Testis (tissue), 3 donors: ENCODE results near the gene CXCL5. TPM values are rescaled to one million over a fixed set of nuclear protein-coding genes. Genes with fewer than 3 reads are reported as not detected.

Experiments used
- DNase-seq: peaks from one replicate; pipeline ENCODE4 v3.0.0-alpha.2; 2019
- H3K27ac ChIP-seq, 2 donors: fragments of 200-600 bp; sonication (generic); one replicate each; pipeline ENCODE4 v1.5.1; 2019
- H3K27me3 ChIP-seq: fragments of 200-600 bp; sonication (generic); one replicate; pipeline ENCODE4 v1.5.1; 2019
- H3K36me3 ChIP-seq: fragments of 200-600 bp; sonication (generic); one replicate; pipeline ENCODE4 v1.5.1; 2017; ENCODE audit warnings: low read depth; ENCODE audit errors: missing control alignments
- H3K4me1 ChIP-seq: fragments of 200-600 bp; sonication (generic); one replicate; pipeline ENCODE4 v1.5.1; 2019
- H3K4me3 ChIP-seq, 2 donors: fragments of 200-600 bp; sonication (generic); one replicate each; pipeline ENCODE4 v1.5.1; 2017 to 2019
- H3K9me3 ChIP-seq: fragments of 200-600 bp; sonication (generic); one replicate; pipeline ENCODE4 v1.5.1; 2017
- POLR2A ChIP-seq: fragments of 450-650 bp; IDR thresholded peaks from one replicate; pipeline ENCODE4 v1.6.1; 2017; ENCODE audit warnings: antibody characterized with exemption, mild to moderate bottlenecking, moderate library complexity
- WGBS, 2 donors: methylation state at CpG; one replicate each; pipeline ENCODE4 v1.1.5; 2018; 5-methylcytosine and 5-hydroxymethylcytosine counted together
- intact Hi-C: fragments of 100-400 bp; cut with DNase I; formaldehyde crosslinking; loops from one replicate; pipeline ENCODE4 v1.15.1; 2023; ENCODE audit warnings: low total_unique reads
- polyA plus RNA-seq: library from polyadenylated mRNA; stranded (reverse); fragments of 350-450 nt; fragmentation: Illumina TruSeq; extraction: RNeasy Lipid Tissue Mini Kit (QIAGEN cat#74804); gene quantifications from one replicate; pipeline ENCODE4 v1.2.3, GENCODE V29; 2014; ENCODE audit warnings: low read depth, low replicate concordance; ENCODE audit not compliant: insufficient read depth
- total RNA-seq, 2 donors: library from RNA; depleted of rRNA; stranded (reverse); fragments of >200 nt; gene quantifications; one replicate each; pipeline ENCODE4 v1.2.3, GENCODE V29; 2016
- TF ChIP-seq, protein P1 (sequence below), 3 experiments: fragments of 450-650 bp in 2 of 3; fragments of 200-600 bp in 1 of 3; sonication (generic) in 1 of 3; IDR thresholded peaks; one replicate each; pipeline ENCODE4 v1.5.1; 2016 to 2019; ENCODE audit warnings: antibody characterized with exemption in 3 of 3, mild to moderate bottlenecking in 2 of 3, moderate library complexity in 1 of 3

The CXCL5 gene
- total and polyA plus RNA-seq, 3 donors from 2014 or later, result 0.16 to 0.55 (median 0.37) TPM

DNA sequence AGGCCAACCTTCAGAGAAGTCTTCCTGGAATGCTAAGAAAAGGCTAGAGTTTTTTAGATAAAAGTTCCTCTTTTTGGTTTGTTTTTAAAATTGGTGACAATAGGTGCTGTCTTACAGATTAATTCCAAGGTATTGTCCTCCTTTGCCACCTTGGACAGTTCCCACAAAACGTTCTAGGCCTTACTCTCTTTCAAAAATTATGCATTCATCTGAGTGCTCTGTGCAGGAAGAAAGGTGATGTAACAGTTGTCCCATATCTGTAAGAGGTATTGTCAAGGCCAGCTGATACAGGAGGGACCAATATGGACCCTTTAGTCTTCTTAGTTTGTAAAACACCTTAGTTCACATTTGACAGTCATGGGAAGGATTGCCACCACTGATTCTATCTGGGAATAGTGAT lies 15.9 kb upstream of the CXCL5 start:
- H3K36me3 ChIP-seq, result no peaks in the 10 kb centered on the region
- no peak for TF ChIP-seq POLR2A
- TF ChIP-seq, protein P1, sequence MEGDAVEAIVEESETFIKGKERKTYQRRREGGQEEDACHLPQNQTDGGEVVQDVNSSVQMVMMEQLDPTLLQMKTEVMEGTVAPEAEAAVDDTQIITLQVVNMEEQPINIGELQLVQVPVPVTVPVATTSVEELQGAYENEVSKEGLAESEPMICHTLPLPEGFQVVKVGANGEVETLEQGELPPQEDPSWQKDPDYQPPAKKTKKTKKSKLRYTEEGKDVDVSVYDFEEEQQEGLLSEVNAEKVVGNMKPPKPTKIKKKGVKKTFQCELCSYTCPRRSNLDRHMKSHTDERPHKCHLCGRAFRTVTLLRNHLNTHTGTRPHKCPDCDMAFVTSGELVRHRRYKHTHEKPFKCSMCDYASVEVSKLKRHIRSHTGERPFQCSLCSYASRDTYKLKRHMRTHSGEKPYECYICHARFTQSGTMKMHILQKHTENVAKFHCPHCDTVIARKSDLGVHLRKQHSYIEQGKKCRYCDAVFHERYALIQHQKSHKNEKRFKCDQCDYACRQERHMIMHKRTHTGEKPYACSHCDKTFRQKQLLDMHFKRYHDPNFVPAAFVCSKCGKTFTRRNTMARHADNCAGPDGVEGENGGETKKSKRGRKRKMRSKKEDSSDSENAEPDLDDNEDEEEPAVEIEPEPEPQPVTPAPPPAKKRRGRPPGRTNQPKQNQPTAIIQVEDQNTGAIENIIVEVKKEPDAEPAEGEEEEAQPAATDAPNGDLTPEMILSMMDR (IDR thresholded peaks at IDR 0.05), result no peak
- no peaks in the 10 kb centered on the region for H3K9me3 ChIP-seq
- intact Hi-C loops, result no loop called here
- 37 to 47% methylated on average over 1 of the region's 1 CpG for WGBS, 2 donors
- no peak overlapping the region for H3K27ac ChIP-seq
- no peak for DNase-seq
- no peak overlapping the region for H3K4me3 ChIP-seq
- H3K27me3 ChIP-seq, result no peaks in the 10 kb centered on the region
- no peaks in the 10 kb centered on the region for H3K4me1 ChIP-seq

DNA sequence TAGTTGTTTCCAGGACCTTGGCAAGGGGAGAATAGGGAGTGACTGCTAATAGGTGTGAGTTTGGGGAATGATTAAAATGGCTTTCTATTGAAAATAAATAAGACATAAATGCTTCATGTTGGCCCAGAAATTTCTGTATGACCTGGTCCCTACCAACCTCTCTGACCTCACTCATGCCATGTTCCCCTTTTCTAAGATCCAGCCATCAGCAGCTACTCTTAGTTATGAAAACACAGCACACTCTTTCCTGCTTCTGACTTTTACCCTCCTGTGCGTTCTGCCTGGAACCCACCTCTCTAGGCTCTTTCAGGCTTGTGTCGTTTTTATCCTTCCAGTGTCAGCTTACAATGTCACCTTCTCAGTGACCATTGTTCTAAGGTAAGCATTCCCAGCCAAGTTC lies 14.8 kb upstream of the CXCL5 start:
- Histone ChIP-seq H3K4me3 (no peak overlapping the region), H3K27ac (no peak overlapping the region), H3K36me3 (no peaks in the 10 kb centered on the region), H3K9me3 (no peaks in the 10 kb centered on the region), H3K4me1 (no peaks in the 10 kb centered on the region), H3K27me3 (no peaks in the 10 kb centered on the region)
- 68 to 79% methylated on average over 2 of the region's 2 CpGs for WGBS, 2 donors
- DNase-seq, result no peak
- intact Hi-C loops, result no loop called here
- TF ChIP-seq, protein P1 (IDR thresholded peaks at IDR 0.05), result no peak
- TF ChIP-seq POLR2A, result no peak

DNA sequence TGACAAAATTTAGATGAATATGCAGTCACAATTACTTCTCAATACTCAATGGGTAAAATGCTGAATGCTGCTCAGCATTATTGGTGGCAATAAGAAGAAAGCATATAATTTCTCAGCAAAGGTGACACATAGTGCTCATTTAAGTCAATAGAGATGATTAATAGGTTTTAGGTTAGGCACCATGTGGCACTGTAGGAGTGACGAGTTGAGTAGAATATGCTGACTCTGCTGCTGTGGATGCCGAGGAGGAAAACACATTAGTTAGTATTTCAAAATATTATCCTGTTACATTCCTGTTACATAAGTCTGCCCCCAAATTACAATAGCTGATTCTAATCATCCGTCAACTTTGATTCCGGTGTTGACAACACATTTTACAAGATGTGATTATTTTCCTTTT lies 13.7 kb upstream of the CXCL5 start:
- no peaks in the 10 kb centered on the region for H3K4me1 ChIP-seq
- TF ChIP-seq, protein P1 (IDR thresholded peaks at IDR 0.05), result no peak
- no peak for TF ChIP-seq POLR2A
- no peak for DNase-seq
- H3K4me3 ChIP-seq, result no peak overlapping the region
- H3K27me3 ChIP-seq, result no peaks in the 10 kb centered on the region
- H3K27ac ChIP-seq, result no peak overlapping the region
- intact Hi-C loops, result no loop called here
- WGBS, 2 donors, result 79 to 90% methylated on average over 4 of the region's 4 CpGs
- H3K36me3 ChIP-seq, result no peaks in the 10 kb centered on the region
- no peaks in the 10 kb centered on the region for H3K9me3 ChIP-seq

DNA sequence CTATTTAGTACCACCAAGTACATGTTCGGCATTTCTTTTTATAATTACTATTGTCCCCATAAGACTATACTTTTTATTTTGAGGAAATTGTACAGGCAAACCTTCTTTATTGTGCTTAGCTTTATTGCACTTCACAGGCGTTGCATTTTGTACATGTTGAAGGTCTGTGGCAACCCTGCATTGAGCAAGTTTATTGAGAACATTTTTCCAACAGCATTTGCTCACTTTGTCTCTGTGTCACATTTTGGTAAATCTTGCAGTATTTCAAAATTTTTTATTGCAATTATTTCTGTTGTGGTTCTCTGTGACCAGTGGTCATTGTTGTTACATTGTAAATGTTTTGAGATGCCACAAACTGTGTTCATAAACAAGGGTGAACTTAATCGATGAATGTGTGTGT lies 10.8 kb upstream of the CXCL5 start:
- Histone ChIP-seq H3K9me3 (no peaks in the 10 kb centered on the region), H3K4me3 (no peak overlapping the region), H3K27ac (no peak overlapping the region), H3K4me1 (no peaks in the 10 kb centered on the region), H3K27me3 (no peaks in the 10 kb centered on the region), H3K36me3 (no peaks in the 10 kb centered on the region)
- intact Hi-C loops, result no loop called here
- DNase-seq, result no peak
- 81 to 94% methylated on average over 3 of the region's 3 CpGs for WGBS, 2 donors
- no peak for TF ChIP-seq POLR2A

DNA sequence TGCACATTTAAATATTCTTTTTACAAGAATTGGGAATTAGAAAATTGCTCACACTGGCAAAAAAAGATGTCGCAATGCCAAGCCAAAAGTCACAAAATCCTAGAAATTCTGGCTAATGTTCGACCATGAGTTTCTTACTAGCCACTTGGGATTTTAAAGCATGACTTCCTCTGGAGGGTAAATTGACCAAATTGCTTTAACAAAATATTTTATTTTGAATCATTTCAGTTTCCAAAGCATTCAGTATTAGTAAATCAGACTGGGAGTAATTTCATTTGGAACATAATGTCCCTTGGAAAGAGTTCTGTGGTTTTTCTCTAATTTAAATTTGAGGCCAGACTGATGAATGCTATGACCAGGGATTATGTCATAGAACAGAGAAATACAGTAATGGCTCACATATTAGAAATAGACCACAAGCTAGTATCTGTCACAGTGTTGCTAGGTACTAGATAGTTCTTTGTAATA lies 7.6 kb upstream of the CXCL5 start:
- no peak for TF ChIP-seq POLR2A
- TF ChIP-seq, protein P1 (IDR thresholded peaks at IDR 0.05), result no peak
- no peak overlapping the region for H3K4me3 ChIP-seq
- H3K27ac ChIP-seq, result no peak overlapping the region
- intact Hi-C loops, result no loop called here
- H3K9me3 ChIP-seq, result no peaks in the 10 kb centered on the region
- H3K4me1 ChIP-seq, result no peaks in the 10 kb centered on the region
- DNase-seq, result no peak
- no peaks in the 10 kb centered on the region for H3K27me3 ChIP-seq
- 45 to 61% methylated on average over 2 of the region's 2 CpGs for WGBS, 2 donors
- H3K36me3 ChIP-seq, result no peaks in the 10 kb centered on the region
